ENCODE measurements around the gene IL17RB. TPM values are rescaled to one million over a fixed set of nuclear protein-coding genes. Genes with fewer than 3 reads are reported as not detected.

IL17RB gene
- total RNA-seq, 1 donor: under 0.01 TPM

DNA sequence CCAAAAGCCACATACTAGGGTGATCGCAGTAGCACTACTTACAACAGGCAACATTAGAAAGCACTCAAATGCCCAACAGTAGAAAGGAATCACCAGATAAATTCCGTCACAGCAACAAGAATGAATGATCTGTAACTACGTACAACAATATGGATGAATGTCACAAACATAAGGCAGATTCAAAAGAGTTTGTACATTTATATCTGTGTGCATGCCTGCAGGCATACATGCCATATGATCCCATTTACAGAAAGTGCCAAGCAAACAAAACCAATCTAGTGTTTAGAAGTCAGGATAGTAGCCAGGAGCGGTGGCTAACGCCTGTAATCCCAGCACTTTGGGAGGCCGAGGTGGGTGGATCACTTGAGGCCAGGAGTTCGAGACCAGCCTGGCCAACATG lies 3.5 kb downstream of the IL17RB start:
- TF ChIP-seq, protein P1, sequence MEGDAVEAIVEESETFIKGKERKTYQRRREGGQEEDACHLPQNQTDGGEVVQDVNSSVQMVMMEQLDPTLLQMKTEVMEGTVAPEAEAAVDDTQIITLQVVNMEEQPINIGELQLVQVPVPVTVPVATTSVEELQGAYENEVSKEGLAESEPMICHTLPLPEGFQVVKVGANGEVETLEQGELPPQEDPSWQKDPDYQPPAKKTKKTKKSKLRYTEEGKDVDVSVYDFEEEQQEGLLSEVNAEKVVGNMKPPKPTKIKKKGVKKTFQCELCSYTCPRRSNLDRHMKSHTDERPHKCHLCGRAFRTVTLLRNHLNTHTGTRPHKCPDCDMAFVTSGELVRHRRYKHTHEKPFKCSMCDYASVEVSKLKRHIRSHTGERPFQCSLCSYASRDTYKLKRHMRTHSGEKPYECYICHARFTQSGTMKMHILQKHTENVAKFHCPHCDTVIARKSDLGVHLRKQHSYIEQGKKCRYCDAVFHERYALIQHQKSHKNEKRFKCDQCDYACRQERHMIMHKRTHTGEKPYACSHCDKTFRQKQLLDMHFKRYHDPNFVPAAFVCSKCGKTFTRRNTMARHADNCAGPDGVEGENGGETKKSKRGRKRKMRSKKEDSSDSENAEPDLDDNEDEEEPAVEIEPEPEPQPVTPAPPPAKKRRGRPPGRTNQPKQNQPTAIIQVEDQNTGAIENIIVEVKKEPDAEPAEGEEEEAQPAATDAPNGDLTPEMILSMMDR (IDR thresholded peaks at IDR 0.05; ENCODE audit: extremely low read depth, low read depth, low read length): no peak
- Histone ChIP-seq H3K36me3 (ENCODE audit: insufficient read depth, low read length) (no peaks in the 10 kb centered on the region), H4K20me1 (ENCODE audit: insufficient read depth, low read length) (no peaks in the 10 kb centered on the region), H3K4me3 (ENCODE audit: insufficient read depth, low read length) (no peak overlapping the region), H3K4me1 (ENCODE audit: insufficient read depth, low read length) (peaks cover 4% of the 10 kb centered on the region), H3K27me3 (ENCODE audit: insufficient read depth, low read length) (peaks cover 35% of the 10 kb centered on the region), H3K79me2 (ENCODE audit: insufficient read depth, low read length) (no peaks in the 10 kb centered on the region), H2AFZ (ENCODE audit: low read length) (no peak overlapping the region), H3K9me3 (ENCODE audit: low read depth, low read length) (no peaks in the 10 kb centered on the region), H3K27ac (ENCODE audit: low read depth, low read length) (no peak overlapping the region), H3K4me2 (ENCODE audit: insufficient read depth, low read length) (no peak overlapping the region)
- no peak for DNase-seq (ENCODE audit: insufficient read length, low spot score, missing footprints)

DNA sequence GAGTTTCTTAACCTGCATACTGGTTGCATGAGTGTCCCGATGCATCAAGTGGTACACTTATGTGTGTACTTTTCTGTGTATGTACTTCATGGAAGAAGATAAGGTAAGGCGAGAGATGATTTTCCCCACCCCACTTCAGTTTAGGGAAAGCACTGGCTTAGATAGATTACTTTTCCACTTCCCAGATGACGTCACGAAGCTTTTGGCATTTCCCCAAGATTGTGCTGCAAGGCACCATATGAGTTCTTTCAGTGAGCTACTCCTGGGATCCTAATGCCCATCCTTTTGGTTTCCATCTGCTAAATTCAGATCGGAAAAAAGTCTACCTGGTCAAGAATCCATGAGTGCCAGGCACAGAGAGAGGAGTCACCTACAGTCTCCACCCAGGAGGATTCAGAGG lies 4.5 kb downstream of the IL17RB start:
- TF ChIP-seq, protein P1 (IDR thresholded peaks at IDR 0.05; ENCODE audit: extremely low read depth, low read depth, low read length): no peak
- peaks cover 28% of the 10 kb centered on the region for H3K27me3 ChIP-seq (ENCODE audit: insufficient read depth, low read length)
- H3K79me2 ChIP-seq (ENCODE audit: insufficient read depth, low read length): no peaks in the 10 kb centered on the region
- H3K9me3 ChIP-seq (ENCODE audit: low read depth, low read length): no peaks in the 10 kb centered on the region
- H2AFZ ChIP-seq (ENCODE audit: low read length): no peak overlapping the region
- no peaks in the 10 kb centered on the region for H4K20me1 ChIP-seq (ENCODE audit: insufficient read depth, low read length)
- H3K4me3 ChIP-seq (ENCODE audit: insufficient read depth, low read length): no peak overlapping the region
- no peak for DNase-seq (ENCODE audit: insufficient read length, low spot score, missing footprints)
- no peak overlapping the region for H3K27ac ChIP-seq (ENCODE audit: low read depth, low read length)
- no peaks in the 10 kb centered on the region for H3K36me3 ChIP-seq (ENCODE audit: insufficient read depth, low read length)
- peaks cover 4% of the 10 kb centered on the region for H3K4me1 ChIP-seq (ENCODE audit: insufficient read depth, low read length)
- no peak overlapping the region for H3K4me2 ChIP-seq (ENCODE audit: insufficient read depth, low read length)

DNA sequence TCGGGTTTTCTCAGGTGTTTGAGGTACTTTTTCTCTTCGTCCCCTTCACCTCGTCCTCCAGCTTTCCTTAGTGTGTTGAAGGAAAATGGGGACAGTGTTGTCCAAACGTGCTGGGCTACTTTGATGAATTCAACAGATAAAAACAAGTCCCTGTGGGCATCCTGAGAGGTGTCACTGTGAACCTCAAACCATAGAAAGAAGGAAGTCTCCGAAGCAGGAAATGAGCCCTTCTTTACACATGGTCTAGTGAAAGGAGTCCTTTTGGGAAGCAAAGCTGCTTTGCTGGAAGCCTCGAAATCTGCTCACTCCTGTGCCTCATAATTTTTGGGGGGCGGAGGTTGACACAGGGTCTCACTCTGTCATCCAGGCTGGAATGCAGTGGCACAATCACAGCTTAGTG lies 10.6 kb downstream of the IL17RB start:
- H3K27me3 ChIP-seq (ENCODE audit: insufficient read depth, low read length): peaks cover 2% of the 10 kb centered on the region
- no peaks in the 10 kb centered on the region for H4K20me1 ChIP-seq (ENCODE audit: insufficient read depth, low read length)
- H2AFZ ChIP-seq (ENCODE audit: low read length): no peak overlapping the region
- no peaks in the 10 kb centered on the region for H3K4me1 ChIP-seq (ENCODE audit: insufficient read depth, low read length)
- H3K79me2 ChIP-seq (ENCODE audit: insufficient read depth, low read length): no peaks in the 10 kb centered on the region
- no peak overlapping the region for H3K27ac ChIP-seq (ENCODE audit: low read depth, low read length)
- DNase-seq (ENCODE audit: insufficient read length, low spot score, missing footprints): no peak
- no peak overlapping the region for H3K4me2 ChIP-seq (ENCODE audit: insufficient read depth, low read length)
- TF ChIP-seq, protein P1 (IDR thresholded peaks at IDR 0.05; ENCODE audit: extremely low read depth, low read depth, low read length): no peak
- H3K36me3 ChIP-seq (ENCODE audit: insufficient read depth, low read length): peaks cover 9% of the 10 kb centered on the region
- H3K4me3 ChIP-seq (ENCODE audit: insufficient read depth, low read length): no peak overlapping the region
- no peaks in the 10 kb centered on the region for H3K9me3 ChIP-seq (ENCODE audit: low read depth, low read length)

DNA sequence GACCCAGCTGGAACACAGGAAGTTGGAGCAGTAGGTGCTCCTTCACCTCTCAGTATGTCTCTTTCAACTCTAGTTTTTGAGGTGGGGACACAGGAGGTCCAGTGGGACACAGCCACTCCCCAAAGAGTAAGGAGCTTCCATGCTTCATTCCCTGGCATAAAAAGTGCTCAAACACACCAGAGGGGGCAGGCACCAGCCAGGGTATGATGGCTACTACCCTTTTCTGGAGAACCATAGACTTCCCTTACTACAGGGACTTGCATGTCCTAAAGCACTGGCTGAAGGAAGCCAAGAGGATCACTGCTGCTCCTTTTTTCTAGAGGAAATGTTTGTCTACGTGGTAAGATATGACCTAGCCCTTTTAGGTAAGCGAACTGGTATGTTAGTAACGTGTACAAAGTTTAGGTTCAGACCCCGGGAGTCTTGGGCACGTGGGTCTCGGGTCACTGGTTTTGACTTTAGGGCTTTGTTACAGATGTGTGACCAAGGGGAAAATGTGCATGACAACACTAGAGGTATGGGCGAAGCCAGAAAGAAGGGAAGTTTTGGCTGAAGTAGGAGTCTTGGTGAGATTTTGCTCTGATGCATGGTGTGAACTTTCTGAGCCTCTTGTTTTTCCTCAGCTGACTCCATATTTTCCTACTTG lies 11.9 kb downstream of the IL17RB start:
- Histone ChIP-seq H3K4me3 (ENCODE audit: insufficient read depth, low read length) (no peak overlapping the region), H4K20me1 (ENCODE audit: insufficient read depth, low read length) (no peaks in the 10 kb centered on the region), H3K4me1 (ENCODE audit: insufficient read depth, low read length) (no peaks in the 10 kb centered on the region), H3K27me3 (ENCODE audit: insufficient read depth, low read length) (no peaks in the 10 kb centered on the region), H3K27ac (ENCODE audit: low read depth, low read length) (no peak overlapping the region), H3K36me3 (ENCODE audit: insufficient read depth, low read length) (peaks cover 13% of the 10 kb centered on the region), H3K79me2 (ENCODE audit: insufficient read depth, low read length) (no peaks in the 10 kb centered on the region), H3K4me2 (ENCODE audit: insufficient read depth, low read length) (no peak overlapping the region), H3K9me3 (ENCODE audit: low read depth, low read length) (no peaks in the 10 kb centered on the region), H2AFZ (ENCODE audit: low read length) (no peak overlapping the region)
- DNase-seq (ENCODE audit: insufficient read length, low spot score, missing footprints): no peak
- TF ChIP-seq, protein P1 (IDR thresholded peaks at IDR 0.05; ENCODE audit: extremely low read depth, low read depth, low read length): no peak
